ENCODE data around the gene LGALS3.

DNA sequence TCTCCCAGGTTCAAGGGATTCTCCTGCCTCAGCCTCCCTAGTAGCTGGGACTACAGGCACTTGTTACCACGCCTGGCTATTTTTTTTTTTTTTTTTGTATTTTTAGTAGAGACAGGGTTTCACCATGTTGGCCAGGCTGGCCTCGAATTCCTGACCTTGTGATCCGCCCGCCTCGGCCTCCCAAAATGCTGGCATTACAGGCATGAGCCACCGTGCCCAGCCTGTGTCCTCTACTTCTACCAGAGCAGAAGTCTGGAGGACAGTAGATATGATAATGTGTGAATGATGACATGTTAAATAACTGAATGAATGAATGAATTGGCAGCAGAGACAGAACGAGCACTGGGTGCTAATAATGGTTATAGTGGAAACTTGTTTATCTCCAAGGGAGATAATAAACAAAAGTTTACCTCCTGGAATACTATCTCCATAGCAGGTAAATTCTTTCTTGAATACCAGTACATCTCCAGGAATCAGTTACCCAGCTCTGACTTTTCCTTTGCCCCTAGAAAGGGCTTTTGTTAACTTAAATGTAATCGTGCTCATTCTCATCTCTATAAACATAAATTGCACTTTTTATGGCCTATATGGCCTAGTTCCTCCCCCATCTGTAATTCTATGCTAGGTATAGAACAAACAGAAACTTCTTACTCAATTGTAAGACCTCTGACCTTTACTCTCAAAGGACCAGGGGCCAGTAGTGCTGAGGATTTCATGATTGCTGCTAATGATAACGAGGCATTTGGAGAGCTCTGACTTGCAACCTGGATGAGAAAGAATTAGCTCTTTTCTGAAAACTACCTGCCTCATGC is 7.2 kb upstream of the LGALS3 start:
- TF ChIP-seq, protein P1, sequence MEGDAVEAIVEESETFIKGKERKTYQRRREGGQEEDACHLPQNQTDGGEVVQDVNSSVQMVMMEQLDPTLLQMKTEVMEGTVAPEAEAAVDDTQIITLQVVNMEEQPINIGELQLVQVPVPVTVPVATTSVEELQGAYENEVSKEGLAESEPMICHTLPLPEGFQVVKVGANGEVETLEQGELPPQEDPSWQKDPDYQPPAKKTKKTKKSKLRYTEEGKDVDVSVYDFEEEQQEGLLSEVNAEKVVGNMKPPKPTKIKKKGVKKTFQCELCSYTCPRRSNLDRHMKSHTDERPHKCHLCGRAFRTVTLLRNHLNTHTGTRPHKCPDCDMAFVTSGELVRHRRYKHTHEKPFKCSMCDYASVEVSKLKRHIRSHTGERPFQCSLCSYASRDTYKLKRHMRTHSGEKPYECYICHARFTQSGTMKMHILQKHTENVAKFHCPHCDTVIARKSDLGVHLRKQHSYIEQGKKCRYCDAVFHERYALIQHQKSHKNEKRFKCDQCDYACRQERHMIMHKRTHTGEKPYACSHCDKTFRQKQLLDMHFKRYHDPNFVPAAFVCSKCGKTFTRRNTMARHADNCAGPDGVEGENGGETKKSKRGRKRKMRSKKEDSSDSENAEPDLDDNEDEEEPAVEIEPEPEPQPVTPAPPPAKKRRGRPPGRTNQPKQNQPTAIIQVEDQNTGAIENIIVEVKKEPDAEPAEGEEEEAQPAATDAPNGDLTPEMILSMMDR (IDR thresholded peaks at IDR 0.05): no peak
- no peak for TF ChIP-seq POLR2A (IDR thresholded peaks at IDR 0.05)

Measured in esophagus squamous epithelium (tissue), 4 donors.